Astrocyte of the cerebellum (primary cell): ENCODE measurements around the gene ABHD5.

Source experiments
- DNase-seq: peaks from one replicate; pipeline ENCODE4 v3.0.0-alpha.2; 2011; ENCODE audit warnings: low read depth
- H3K4me3 ChIP-seq: 2 replicates; pipeline ENCODE4 v1.5.1; 2011; ENCODE audit warnings: mild to moderate bottlenecking, low read depth, low read length, moderate library complexity
- CTCF ChIP-seq: IDR thresholded peaks from 2 replicates; pipeline ENCODE4 v1.5.1; 2012; ENCODE audit warnings: low read length, low read depth, moderate library complexity, mild to moderate bottlenecking; ENCODE audit errors: missing control alignments
- in situ Hi-C: cut with HindIII; loops from 2 replicates; pipeline ENCODE4 v1.10.0; 2017; ENCODE audit warnings: low sequenced_read_pairs

ABHD5 gene

GRCh38 chr3:43769097-43769884 lies 78.6 kb downstream of the ABHD5 start:
- in situ Hi-C loops = no loop called here
- H3K4me3 ChIP-seq = peak overlapping the region; percentile 43
- DNase-seq = peak; percentile 84
- TF ChIP-seq CTCF = peak; percentile 89

GRCh38 chr3:43769885-43770425 lies 79.2 kb downstream of the ABHD5 start:
- no peak for TF ChIP-seq CTCF
- no peak for DNase-seq
- peak overlapping the region; percentile 43 for H3K4me3 ChIP-seq
- in situ Hi-C loops = no loop called here

GRCh38 chr3:43770426-43771103 lies 79.8 kb downstream of the ABHD5 start:
- no peak for TF ChIP-seq CTCF
- H3K4me3 ChIP-seq = no peak overlapping the region
- in situ Hi-C loops = no loop called here
- DNase-seq = no peak

DNA sequence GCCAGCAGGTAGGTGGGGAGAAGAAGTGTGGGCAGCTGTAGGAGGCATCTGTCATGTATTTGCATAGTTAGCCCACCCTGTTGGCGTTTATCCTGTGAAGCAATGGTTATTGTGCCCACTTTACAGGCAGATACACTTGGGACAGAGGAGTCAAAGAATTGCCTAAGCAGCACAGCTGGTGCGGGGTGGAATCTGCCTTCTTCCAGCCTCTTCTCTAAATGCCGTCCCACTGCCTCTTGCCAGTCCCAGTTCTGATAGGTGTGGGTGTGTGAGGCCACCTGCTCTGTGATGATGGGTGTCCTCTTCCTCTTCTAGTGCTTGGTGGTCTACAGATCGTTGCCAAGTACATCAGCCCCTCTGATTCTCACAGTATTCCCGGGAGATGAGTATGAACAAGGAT lies 80.9 kb downstream of the ABHD5 start:
- TF ChIP-seq CTCF = no peak
- H3K4me3 ChIP-seq = no peak overlapping the region
- no peak for DNase-seq
- in situ Hi-C loops = no loop called here

DNA sequence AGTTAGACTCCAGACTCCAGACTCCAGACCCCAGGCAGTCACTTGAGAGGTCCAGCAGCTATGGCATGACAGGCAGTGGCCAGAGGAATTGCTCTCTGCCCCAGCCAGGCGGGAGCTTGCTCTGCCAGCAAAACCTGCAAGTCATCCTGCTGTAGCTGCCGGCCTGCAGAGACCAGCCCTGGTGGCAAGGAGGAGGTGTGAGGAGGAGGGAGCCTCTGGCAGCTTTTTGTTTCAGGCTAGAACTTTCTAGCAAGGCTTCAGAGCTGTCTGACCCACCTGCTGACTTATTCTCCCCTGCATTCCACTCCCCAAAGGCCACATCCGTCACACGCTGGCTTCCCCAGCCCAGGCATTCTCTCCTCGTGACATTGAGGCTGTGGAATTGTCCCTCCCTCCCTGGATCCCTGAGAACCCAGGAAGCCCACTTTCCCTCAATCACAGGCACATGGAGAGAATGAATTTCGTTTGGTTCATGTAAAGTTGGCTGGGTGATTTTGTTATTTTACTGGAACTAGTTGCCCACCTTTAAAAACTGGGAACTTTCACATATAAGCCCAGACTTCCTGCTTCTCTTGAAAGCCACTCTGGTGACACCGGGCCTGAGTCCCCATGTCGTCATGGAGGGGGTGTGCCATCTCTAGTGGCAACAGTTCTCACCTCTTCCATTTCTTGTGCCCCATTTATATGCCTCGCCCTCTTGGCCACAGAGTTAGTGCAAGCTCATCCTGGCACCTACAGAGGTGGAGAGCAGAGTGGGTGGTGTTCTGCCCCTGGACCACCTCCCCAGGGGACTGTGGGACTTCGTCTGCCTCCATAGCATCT lies 82.7 kb downstream of the ABHD5 start:
- no peak for DNase-seq
- no peak for TF ChIP-seq CTCF
- H3K4me3 ChIP-seq = no peak overlapping the region
- in situ Hi-C loops = no loop called here

DNA sequence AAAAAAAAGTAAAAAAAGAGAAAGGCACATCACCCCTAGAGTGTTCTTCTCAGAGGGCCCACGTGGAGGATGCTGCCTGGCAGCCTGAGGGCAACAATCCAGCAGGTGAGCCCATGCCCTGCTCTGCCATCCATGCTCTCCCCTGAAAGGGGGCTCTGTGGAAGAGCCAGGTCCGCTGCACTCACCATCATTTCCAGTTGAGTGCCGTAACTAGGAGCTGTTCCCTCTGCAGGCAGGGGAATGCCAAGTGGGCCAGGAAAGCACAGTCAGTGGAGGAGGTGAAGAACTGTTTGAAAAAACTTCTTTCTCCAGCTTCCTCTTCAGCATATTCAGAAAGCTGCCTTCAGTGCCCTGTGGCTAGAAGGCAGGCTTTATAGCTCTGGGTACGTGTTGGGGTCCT lies 84.1 kb downstream of the ABHD5 start:
- TF ChIP-seq CTCF = no peak
- no peak overlapping the region for H3K4me3 ChIP-seq
- in situ Hi-C loops = no loop called here
- no peak for DNase-seq
